Suppressor macrophage (primary cell): ENCODE measurements around the gene CR1.

Experiments
- DNase-seq, 4 experiments: peaks; one replicate each; pipeline ENCODE4 v3.0.0-alpha.2; 2020 to 2022
- total RNA-seq, 17 experiments: gene quantifications; one replicate each; lab custom pipeline; 2026; ENCODE audit warnings: mixed read lengths in 6 of 17, inconsistent platforms in 3 of 17; lab: John Stamatoyannopoulos, UW

CR1 gene
- total RNA-seq = 15.8 to 100 (median 58.7) reads per million in 17 experiments

- peak; percentile 73 to 83 (median 78) for DNase-seq
These were observed at the start of gene CR1 for GRCh38 chr1:207495801-207496792. Gene CR1, plus strand, starts transcription at chr1:207496157. Its CDS starts 111 bp downstream, at chr1:207496268.

DNA sequence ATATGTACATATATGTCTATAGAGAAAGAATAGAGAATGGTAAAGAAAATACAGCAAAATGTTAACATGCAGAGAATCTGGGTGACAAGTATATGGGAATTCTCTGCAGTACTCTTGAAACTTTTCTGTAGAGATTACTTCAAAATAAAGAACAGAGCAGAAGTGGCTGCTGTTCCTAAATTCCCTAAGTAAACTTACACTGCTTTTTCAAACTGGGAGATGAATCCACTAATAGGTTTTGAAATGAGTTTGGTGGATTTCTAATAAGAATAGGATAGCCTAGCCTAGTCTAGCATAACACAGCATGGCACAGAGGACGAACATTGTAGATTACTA lies 42.3 kb upstream of the CR1 start:
- DNase-seq = peak in 1 of 4 experiments; percentile 8

DNA sequence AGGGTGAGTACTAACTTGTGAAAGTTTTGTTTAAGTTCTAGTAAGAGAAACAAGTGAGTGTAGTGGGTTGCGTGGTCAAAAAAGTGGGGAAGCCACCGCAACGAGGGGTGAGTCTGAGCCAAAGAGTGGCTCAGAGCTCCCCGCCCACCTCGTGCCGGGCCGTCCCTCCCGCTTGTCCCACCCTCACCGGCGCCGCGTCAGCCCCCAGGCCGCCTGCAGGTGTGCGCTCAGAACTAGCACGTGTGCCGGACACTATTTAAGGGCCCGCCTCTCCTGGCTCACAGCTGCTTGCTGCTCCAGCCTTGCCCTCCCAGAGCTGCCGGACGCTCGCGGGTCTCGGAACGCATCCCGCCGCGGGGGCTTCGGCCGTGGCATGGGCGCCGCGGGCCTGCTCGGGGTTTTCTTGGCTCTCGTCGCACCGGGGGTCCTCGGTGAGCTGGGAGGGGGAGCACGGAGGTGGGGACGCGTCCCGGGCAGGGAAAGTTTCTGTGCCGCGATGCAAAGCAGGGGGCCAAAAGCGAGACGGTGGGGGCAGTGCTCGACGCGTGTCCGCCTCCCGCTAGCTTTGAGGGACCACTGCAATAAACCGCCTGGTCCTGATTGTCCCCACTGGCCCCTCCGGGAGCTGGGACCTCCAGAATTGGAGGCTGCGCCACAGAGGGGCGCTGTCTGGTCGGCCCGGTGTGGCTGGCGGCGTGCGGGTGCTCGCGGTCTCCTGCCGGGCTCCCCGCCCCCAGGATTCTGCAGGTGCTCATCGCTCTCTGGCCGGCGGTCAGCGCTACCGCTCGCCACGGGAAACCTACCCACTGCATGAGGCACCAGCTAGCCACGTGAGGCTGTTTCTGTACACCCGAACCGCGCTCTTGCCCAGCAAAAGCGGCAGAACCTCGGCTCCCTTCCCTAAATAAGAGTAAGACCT lies 41.7 kb upstream of the CR1 start, which contains the start of gene CR2:
CR2 (plus strand) TSS at position 283 of the 919 bp plus-strand sequence; CDS start at position 374, 91 bp downstream.
- peak; percentile 24 to 52 (median 44) for DNase-seq

- DNase-seq = no peak
These were observed 40.7 kb upstream of the CR1 start for GRCh38 chr1:207455183-207455754.

DNA sequence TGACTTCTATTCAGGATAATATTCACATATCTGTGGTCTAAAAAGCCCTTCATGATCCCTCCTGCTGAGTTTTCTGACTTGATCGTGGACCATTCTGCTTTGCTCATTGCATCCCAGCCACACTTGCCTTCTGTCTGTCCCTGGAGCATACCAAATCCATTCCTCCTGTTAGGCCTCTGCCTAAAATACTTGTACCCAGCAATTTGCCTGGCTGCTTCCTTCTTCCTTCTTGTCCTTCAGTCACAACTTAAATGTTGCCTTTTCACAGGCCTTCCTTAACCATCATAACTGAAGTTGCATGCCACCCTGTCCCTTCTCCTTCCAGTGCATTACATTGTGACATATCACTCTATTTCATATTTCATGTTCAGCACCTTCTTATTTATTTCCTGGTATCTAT lies 37.5 kb upstream of the CR1 start:
- peak in 1 of 4 experiments; percentile 5 for DNase-seq

DNA sequence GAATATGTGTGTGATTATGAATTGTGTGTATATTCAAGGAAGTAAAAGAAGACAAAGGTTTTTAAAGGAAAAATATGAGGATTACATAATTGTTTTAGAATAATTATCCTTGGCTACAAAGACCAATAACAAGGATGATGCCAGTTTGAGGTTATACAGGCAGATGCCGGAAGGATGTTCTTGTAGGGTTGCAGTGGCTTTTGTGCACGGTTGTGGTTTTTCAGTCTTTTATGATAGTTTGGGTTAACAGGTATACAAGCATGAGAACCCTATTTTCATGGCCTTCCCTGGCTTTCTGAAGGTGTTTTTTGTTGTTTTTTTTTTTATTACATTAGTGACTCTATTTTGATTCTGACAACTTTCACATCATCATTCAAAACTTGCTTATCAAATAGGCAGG lies 36.9 kb upstream of the CR1 start:
- DNase-seq = no peak

DNA sequence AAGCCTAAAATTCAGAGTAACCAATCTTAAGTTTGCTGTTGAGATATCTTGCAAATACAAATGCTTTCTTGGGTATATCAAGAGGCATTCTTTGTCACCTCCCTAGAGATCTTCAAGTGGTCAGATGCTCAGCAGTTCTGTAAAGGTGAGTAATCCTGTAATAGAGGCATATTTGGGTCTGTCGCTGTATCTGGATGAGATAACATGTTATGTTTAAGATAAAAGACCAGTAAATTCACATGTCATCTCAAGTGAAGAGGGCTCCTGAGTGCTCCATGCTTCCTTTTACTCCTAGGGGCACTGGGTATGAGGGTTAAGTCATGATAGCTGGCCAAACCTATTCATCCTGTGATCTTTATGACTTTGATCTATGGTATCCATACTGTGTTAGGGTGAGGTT lies 34.3 kb upstream of the CR1 start:
- DNase-seq = no peak

GRCh38 chr1:207462535-207462934 lies 33.4 kb upstream of the CR1 start:
- DNase-seq = no peak

- peak in 2 of 4 experiments; percentile 10 to 19 for DNase-seq
These were observed 32.9 kb upstream of the CR1 start for GRCh38 chr1:207463021-207463420.

GRCh38 chr1:207463571-207463970 lies 32.4 kb upstream of the CR1 start:
- no peak for DNase-seq

GRCh38 chr1:207470927-207471326 lies 25.0 kb upstream of the CR1 start:
- no peak for DNase-seq

DNA sequence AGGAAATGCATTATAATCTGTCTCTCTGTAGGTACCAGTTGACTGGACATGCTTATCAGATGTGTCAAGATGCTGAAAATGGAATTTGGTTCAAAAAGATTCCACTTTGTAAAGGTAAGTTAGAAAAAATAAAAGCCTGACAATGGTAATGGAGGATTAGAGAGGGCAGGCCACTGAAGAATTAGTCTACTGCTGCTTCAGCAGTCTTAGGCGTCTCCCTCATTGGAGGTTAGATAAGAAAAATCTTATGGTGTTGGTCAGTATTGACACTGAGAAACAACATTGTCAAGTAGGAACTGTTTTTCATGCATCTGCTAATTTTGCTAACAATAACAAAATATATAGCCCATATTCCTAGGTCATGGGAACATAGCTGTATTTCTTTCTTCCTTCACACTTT lies 21.7 kb upstream of the CR1 start:
- no peak for DNase-seq

- DNase-seq = peak; percentile 67 to 84 (median 73)
These were observed 9.8 kb upstream of the CR1 start for GRCh38 chr1:207486198-207486597.

- no peak for DNase-seq
These were observed 8.3 kb upstream of the CR1 start for GRCh38 chr1:207487636-207488035.

DNA sequence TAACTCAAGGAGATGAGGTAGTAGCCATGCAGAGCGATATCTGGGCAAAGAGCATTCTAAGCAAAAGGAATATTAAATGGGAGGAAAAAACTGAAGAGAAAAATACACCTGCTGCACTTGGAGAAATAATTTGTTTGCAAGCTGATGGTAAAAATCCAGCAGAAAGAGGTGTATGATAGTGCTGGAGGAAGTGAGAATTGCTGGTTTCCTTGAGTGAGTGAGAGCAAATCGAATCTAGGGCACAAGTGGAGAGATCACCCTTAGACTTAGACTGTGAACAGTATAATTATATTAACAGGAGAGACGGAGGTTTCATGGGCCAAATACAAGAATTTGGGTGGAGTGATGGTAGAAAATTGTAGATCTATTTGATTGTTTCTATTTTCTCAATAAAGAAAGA lies 2.7 kb upstream of the CR1 start:
- no peak for DNase-seq

- no peak for DNase-seq
These were observed 1.8 kb upstream of the CR1 start for GRCh38 chr1:207494171-207494570.

DNA sequence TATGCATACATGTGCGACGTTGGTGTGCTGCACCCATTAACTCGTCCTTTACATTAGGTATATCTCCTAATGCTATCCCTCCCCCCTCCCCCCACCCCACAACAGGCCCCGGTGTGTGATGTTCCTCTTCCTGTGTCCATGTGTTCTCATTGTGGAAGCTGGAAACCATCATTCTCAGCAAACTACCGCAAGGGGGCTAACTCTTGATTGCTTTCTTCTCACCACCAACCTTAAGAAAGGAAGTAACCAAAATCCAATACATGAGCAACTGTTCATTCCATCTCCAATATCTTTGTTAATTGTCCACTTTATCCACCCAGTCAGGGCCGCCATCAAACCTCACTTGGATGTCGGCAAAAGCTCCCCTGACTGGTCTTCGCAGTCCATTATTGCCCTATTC lies 676 bp upstream of the CR1 start:
- peak; percentile 33 to 55 (median 40) for DNase-seq

- DNase-seq = peak; percentile 78 to 94 (median 87)
These were observed 2.0 kb downstream of the CR1 start for GRCh38 chr1:207497941-207498340.

DNA sequence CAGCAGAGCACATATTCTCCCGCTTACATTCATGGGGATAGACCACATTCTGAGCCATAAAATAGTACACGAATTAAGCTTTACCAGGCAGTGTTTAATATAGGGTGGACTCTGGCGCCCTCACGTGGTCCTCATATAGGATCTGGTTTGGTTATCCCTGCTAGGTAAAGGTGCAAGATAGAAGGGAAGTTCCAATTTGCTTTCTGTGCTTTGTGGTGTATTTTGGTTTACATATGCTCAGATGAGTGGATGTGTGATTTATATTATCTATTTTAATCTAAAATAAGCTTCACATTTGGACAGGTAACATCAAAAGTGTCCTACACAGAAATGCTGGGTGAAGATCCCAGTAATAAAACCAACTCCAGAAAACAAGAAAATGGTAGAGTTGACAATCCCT lies 3.6 kb downstream of the CR1 start:
- DNase-seq = peak; percentile 83 to 90 (median 86)

- no peak for DNase-seq
These were observed 4.3 kb downstream of the CR1 start for GRCh38 chr1:207500306-207500705.

DNA sequence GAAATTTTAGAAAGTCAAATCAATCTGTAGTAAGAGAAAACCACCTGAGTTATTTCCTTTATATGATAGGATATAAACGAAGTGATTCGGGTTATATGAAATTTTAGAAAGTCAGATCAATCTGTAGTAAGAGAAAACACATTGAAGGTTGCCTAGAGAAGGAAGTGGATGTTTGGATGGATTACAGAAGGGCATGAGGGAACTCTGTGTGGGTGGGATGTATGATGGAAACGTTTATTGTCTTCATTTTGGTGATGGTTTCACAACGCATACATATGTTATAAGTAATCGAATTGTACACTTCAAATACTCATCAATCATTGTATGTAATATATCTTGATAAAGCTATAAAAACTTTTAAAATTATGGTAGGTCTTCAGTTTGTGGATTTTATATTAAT lies 5.1 kb downstream of the CR1 start:
- peak; percentile 23 to 54 (median 38) for DNase-seq

- DNase-seq = no peak
These were observed 6.8 kb downstream of the CR1 start for GRCh38 chr1:207502726-207503125.

DNA sequence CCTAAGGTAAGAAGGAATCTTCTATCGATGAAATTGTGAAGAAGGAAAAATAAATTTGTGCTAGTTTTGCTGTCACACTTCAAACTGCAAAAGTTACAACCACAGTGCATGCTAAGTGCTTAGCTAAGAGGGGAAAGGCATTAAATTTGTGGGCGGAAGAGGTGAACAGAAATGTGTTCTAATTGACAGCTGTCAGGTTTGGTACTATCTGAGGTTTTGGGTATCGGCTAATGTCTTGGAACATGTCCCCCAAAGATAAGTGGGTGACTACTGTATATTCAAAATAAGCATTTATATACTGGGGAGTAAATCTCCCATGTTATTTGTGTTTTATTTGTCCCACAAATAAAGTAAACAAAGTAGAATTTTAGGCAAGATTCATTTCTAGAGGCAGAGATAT lies 8.0 kb downstream of the CR1 start:
- no peak for DNase-seq
